ENCODE measurements around the gene TUBB3.
"Not testable (repeated sequence)": the region's sequence is repeated elsewhere in the genome, so short reads cannot be mapped to it uniquely, and the experiment has no call there.

Gene TUBB3

DNA sequence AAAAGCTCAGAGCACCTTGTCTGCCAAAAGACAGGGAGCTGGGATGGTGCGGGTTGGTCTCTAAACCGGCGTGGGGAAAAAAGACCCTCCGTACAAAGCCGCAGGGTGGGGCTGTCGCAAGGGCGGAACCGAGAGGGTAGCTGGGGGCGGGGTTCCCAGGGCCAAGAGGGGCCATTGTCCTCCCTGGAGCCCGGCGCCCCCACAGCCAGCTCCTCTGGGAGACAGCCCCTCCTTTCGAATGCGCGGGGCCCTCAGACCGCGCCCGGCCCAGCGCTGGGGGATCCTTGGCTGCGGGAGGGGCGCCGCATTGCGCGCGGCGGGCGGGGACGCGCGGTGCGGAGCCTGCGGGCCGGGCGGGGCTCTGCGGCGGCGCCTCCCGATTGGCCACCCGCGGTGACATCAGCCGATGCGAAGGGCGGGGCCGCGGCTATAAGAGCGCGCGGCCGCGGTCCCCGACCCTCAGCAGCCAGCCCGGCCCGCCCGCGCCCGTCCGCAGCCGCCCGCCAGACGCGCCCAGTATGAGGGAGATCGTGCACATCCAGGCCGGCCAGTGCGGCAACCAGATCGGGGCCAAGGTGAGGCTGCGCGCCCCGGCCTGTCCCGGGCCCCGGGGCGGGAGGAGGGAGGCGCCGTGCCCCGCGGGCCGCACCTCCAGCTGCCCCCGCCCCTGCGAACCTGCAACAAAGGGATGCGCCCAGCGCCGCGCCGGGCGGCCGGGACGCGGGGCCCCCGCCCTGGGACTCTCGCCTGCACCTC lies at the start of gene TUBB3:
Gene TUBB3 (plus strand): TSS at position 459 of the 756 bp plus-strand sequence. CDS start 60 bp downstream, at position 519.
- peak; percentile 39 for DNase-seq

DNA sequence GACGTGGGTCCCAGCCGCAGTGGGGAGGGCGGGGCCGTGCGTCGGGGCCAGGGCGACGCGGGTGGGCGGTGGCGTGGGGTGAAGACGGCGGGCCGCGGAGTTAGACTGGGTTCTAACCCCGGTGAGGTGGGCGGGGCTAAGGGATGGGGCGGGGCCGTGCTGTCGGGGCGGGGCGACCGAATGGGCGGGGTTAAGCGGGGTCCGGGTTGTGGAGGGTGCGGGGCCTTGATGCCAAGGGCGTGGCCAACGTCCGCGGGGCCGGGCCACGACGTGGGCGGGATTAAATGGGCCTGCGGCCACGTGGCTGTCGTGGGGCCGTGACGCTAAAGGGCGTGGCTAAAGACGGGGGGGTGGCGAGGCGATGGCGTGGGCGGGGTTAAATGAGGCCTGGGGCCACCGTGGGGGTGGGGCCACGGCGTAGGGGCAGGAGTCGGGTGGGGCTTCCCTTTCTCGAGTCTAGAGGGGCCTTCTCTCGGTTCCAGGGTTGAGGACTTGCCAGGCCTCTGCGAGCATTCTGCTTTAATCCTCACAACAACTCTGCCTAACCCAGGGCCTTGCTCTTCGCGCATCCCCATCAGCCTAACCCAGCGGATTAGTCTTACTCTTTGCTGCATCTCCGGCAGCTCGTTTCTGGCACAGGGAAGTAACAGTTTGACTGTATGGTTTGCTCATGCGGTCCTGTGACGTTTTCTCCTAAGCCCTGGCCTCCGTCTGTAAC lies 49.0 kb upstream of the TUBB3 start:
- DNase-seq: peak; percentile 88

DNA sequence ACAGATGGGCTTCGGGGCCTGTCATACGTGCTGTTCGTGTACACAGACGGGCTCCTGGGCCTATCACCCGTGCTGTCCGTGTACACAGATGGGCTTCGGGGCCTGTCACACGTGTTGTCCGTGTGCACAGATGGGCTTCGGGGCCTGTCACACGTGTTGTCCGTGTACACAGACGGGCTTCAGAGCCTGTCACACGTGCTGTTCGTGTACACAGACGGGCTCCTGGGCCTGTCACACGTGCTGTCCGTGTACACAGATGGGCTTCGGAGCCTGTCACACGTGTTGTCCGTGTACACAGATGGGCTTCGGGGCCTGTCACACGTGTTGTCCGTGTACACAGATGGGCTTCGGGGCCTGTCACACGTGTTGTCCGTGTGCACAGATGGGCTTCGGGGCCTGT lies 44.0 kb upstream of the TUBB3 start:
- DNase-seq: not testable (repeated sequence)

DNA sequence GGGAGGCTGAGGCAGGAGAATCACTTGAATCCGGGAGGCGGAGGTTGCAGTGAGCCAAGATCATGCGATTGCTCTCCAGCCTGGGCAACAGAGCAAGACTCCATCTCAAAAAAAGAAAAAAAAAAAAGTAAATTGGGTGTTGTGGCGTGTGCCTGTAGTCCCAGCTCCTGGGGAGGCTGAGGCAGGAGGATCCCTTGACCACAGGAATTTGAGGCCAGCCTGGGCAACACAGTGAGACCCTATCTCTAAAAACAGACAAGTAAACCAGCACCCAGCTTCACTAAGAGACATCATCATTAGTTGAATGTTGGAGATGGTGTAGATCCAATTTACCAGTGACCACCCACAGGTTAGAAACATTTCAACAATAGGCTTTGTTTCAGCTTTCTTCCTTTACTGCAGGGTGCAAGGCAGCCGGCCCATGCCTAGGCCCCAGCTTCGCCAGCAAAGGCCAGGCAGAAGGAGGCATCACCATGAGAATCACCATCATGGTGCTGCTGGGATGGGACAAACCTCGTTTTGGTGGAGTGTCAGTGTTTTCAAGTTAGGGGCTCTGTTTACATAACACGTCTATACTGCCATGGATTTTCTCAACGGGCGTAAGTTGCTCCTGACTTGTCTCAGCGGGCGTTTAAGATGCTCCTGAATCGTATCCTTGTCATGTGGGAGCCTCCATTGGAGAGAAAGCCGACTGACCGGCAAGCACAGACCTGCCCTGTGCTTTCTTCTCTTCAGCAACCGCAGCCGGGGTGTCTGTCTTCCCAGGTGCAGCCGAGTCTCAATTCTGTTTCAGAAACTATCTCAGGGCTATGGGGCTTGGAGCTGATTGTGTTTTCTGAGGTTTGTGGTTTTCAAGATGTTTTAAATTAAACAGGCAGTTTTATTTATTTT lies 42.4 kb upstream of the TUBB3 start:
- no peak for DNase-seq

DNA sequence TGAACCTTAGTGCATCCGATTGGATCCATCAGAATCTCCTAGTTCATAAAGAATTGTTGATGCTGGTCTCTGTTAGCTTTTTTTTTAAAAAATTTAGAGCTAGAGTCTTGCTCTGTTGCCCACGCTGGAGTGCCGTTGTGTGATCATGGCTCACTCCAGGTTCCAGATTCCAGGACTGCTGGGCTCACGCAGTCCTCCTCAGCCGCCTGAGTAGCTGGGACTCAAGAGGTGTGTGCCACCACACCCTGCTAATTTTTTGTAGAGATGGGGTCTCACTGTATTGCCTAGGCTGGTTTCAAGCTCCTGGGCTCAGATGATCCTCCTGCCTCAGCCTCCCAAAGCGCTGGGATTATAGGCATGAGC lies 41.8 kb upstream of the TUBB3 start:
- DNase-seq: no peak

DNA sequence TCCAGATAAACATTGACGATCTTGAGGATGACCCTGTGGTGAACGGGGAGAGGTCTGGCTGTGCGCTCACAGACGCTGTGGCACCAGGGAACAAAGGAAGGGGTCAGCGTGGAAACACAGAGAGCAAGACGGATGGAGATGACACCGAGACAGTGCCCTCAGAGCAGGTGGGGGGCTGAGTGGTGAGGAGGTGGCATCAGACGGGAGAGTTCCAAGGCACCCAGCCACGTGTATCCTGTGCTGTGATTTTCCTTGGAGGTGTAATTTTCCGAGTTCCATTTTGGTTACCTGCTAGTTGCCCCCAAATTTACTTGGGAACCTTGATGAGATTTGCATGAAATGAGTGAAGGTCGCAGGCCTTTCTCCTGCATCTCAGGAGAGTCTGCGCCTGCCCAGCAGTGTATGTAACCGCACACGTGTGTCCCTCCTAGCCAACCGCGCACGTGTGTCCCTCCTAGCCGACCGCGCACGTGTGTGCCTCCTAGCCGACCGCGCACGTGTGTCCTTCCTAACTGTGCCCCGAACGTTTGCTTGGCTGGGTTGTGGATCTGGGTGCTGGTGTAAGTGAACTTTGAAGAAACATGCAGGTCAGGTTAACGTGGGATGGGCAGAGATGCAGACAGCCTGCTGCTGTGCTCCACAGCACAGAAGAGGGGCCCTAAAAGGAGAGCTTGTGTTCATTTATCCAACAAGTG lies 39.6 kb upstream of the TUBB3 start:
- no peak for DNase-seq

DNA sequence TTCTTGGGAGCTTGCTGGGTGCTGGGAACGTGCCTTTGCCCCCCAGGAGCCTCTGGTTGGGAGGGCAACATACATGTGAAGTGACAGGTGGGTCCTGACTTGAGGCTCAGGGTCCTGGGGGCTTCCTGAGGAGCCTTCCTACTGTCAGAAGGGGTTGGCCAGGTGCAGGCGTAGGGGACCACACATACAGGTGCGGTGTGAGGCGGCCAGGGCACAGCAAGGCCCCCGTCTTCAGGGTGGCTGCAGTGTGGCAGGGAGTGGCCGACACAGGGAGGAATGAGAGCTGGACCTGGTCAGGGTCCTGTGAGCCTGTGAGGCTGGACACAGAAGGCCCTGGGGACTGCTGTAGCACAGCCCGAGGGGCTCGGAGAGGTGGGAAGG lies 39.1 kb upstream of the TUBB3 start:
- DNase-seq: no peak

DNA sequence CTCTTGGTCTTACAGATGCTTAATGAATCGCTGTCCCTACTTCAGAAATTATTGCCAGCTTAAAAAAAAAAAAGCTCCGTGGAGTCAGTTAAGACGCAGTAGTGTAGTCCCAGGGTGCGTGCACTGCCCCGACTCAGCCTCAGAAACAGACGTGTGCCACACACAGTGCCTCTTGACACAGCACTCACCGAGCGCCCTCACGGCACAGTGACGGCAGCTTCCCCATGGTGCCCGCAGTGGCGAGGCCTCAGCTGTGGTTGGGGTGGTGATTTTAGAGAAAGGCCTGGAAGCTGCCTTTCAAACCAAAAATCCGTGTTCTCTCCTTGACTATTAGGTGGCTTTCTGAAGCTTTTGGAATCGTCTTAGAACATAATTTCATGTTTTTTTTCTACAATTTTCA lies 35.9 kb upstream of the TUBB3 start:
- no peak for DNase-seq

DNA sequence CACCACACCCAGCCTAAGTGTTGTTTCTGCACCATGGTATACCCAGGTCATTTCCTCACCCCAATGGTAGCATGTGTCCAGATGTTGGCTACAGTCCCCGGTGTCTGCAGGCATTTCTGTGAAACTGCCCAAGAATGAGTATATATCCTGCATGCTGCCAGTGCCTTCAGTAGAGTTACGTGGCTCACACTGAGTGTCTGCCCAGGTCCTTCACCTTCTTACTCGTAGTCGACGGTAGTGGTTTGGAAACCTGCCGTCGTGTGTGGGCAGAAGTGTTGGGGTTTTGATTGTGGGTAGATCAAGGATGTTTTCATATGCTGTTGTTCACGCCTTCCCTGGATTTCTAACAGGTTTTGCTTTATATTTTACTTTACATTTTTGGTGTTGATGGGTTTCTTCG lies 32.9 kb upstream of the TUBB3 start:
- no peak for DNase-seq

DNA sequence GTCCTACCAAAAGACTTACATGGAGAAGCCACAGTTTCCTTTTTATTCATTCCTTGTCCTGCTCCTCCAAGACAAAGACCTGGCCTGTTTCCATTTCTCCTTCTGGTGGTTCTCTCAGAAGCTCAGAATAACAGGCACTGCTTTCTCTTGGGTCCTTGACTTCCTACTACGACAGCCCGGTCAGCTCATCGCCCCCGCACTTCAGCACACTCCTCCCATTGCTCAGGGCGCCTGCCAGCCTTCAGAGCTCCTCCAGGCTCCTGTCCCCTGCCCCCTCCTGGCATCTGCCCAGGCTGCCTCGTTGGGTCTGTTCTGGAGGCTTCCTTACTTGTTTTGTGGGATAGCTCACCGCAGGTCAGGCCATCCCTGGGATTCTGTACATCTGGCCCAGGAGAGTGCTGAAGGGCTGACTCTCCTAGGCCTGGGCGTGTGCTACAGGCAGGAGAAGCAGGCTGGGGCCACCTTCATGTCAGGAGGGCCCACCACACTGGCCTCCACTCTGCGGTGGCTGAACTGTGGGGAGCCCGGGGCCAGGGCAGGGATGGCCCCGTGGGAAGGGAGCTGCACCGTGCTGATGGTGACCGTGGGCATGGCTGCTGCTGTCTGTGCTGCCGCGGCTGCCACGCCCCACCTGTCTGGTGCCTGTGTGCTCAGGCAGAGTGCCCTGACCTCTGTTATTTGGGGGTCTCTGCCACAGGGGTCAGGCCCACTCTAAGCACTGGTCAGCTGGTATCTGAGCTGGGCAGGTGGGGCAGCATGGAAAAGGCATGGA lies 32.1 kb upstream of the TUBB3 start:
- no peak for DNase-seq

DNA sequence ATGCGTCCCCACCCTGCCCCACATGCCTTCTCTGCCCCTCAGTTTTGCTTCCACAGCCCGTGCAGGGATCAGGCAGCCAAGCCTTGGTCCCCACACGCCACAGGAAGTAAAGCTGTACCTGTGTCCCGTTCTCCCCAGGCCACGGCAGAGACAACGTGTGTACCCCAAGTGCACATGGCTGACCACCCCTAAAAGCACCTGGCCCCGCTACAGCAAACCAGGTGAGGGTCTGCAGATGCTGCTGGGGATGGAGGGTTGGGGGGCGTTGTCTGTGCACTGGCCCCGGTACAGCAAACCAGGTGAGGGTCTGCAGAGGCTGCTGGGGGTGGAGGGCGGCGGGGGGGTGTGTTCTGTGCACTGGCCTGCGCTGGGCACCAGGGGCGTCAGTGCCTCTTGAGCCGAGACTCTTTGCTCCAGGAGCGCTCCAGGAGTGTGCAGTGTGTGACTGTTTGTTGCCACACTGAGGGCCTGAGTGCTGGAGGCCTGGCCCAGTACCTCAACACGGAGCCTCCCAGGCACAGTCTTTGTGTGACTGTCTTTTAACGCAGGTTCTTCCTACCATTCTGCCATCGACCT lies 31.0 kb upstream of the TUBB3 start:
- DNase-seq: no peak

DNA sequence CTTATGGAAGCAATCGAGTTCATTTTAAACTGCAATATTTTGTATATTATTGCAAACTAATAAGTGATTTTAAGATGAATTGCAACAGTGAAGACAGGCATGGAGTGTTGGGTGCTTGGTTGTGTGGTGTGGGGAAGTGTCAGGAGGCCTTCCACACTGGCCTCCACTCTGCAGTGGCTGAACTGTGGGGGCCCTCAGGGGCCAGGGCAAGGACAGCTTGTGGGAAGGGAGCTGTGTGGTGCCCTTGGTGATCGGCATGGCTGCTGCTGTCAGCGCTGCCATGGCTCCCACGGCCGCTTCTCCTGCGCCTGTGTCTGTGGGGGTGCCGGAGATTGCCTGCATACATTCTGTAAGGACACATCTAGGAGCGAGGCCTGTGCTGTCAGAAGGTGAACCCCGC lies 30.5 kb upstream of the TUBB3 start:
- no peak for DNase-seq

DNA sequence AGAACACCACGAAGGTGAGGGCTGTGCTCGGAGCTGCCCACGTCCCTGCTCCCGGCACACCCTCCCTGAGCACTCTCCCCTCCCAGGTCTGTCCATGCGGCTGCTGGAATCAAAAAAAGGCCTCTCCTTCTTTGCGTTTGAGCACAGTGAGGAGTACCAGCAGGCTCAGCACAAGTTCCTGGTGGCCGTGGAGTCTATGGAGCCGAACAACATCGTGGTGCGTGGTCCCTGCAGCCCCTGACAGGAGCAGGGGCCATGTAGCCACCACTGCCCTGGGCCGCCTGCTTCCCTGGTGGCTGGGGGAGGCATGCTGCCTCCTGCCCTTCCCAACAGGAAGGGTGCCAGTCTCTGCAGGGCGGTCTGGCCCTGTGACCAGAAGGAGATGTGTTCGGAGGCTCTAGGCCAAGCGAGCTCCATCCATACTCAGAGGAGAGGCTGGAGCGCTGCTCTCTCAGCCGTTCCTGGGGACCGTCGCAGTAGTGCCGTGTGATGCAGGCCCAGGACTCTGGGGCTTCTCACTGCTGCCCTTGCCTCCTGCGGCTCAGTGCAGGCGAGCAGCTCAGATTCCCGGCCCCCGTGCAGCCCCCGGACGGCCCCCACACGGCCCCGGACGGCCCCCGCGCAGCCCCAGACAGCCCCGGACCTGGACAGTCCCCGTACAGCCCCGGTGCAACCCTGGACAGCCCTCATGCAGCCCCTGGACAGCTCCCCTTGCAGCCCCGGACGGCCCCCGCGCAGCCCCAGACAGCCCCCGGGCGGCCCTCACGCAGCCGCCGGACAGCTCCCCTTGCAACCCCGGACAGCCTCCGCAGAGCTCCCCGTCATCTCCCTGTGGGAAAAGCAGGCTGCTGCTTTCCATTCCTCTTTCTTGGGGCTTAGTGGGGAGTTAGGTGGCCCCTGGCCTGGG lies 29.2 kb upstream of the TUBB3 start:
- DNase-seq: no peak

DNA sequence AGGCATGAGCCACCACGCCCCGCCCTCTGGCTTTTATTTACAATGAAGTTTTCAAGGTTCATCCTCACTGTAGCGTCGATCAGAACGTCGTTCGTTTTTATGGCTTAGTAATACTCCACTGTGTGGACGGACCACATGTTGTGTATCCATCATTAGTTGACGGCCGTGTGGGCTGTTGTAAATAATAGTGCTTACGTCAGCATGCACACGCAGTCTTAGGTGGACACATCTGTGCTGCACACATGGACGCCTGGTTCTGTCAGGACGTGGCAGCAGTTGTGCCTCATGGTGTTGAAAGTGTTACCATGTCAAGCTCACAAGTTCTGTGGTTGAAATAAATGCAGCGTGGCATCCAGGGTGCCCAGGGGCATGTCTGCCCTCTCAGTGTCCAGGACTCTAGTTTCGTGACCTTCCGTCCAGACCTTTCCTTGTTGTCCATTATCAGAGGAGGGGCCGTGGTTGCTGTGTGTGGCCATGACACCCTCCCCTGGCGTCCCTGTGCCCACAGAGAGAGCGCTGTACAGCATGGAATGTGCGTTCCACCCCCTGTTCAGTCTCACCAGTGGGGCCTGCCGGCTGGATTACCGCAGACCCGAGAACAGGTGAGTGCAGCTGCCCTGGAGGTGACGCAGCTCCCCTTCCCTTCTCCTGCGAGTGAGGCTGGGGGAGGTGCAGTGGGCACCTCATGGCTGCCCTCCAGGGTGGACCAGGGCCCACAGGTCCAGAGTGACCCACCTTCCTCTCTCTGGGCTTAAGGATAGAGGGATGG lies 27.5 kb upstream of the TUBB3 start:
- no peak for DNase-seq

DNA sequence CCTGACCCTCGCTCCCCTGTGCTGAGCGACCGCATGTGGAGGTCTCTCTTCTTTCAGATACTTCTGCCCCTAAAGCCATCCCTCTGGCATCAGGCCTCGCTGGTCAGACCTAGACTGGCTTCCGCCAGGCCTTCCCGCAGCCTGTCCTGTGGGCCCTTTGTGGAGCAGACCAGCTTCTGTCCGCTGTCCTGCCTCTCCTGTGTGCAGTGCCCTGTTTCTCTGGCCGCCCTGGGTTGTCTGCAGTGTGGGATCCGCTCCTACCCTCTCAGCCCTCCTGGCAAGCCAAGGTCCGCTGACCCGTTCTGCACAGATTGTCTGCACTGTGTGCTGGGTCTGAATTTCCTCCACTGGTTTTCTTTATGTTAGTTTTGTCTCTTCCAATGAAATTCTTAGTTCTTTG lies 25.9 kb upstream of the TUBB3 start:
- DNase-seq: no peak

DNA sequence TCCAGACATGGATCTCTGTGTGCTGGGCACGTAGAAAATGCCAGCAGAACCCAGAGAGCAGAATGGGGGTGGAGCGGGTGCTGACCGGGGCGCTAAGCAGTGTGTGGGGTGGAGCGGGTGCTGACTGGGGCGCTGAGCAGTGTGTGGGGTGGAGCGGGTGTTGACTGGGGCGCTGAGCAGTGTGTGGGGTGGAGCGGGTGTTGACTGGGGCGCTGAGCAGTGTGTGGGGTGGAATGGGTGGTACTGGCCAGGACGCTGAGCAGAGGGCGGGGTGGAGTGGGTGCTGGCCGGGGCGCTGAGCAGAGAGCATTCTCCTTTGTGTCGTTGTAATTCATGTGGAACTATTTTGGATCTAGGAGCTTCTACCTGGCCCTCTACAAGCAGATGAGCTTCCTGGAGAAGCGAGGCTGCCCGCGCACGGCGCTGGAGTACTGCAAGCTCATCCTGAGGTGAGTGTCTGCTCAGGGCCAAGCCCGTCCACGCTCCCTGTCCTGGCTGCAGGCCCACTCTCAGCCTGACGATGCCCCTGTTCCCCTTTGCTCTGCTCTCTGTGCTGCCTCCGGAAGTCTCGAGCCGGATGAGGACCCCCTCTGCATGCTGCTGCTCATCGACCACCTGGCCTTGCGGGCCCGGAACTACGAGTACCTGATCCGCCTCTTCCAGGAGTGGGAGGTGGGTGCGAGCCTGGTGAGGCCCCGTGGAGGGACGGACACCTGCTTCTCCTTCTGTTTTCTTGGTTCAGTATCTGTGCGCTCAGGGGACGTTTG lies 24.8 kb upstream of the TUBB3 start:
- DNase-seq: no peak

DNA sequence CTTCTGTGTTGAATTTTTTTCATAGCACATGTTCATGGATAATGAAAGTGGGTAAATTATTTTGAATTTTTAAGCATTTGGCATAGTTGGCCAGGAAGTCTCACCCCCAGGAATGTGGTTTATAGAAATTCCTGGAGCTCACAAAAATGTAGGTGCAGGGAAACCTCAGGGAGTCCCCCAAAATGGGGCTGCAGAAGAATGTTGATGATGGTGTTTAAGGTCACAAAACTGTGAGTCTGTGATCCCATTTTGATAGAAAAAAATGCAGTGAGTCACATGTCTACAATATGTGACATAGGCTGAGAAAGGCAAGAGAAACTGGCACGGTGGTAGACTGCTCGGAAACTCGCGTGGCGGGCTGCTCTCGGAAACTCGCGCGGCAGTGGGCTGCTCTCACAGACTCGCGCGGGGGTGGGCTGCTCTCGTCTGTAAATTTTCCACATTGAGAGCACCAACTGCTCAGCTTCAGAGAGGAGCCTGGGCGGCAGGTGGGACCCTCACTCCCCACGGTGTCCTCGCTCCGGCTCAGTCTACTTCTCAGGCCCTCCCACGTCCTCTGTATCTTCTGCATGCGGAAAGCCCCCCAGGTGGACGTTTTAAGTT lies 23.2 kb upstream of the TUBB3 start:
- no peak for DNase-seq

DNA sequence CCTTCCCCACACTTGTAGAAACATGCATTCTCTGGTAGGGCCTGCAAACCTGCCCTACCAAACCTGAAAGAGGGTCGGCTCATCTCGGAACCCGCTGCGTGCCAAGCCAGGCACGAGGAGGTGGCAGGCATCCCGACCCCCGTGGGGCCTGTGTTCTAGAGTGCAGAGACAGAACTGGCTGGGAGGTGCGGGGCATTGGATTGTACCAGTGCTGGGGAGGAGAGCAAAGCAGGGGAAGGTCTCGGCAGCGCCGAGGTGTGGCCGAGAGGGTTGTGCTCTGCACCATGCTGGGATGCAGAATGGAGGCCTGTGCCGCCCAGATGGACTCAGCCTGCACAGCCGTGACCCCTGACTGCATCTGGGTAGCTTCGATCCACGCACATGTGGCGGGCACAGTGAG lies 22.3 kb upstream of the TUBB3 start:
- no peak for DNase-seq

DNA sequence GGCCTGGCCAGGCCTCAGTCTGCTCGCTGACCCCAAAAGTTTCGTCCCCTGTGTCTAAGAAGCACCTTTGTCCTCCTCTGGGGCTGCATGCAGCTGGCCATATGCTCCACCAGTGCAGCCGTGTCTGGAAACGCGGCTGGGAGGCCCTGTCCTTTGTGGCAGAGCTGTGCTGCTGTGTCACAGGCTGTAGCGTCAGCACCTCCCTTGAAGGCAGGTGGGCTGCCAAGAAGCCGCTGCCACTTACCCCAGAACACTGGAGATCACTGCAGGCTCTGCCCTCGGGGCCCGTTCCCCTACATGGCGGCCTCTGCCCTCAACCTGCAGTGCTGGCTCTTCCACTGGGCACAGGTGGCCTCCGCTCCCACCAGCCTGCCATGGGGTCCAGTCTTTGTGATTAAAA lies 20.2 kb upstream of the TUBB3 start:
- DNase-seq: no peak
